Liver (tissue), 9 donors: ENCODE data around the gene APRT. TPM values are rescaled to one million over a fixed set of nuclear protein-coding genes. Genes with fewer than 3 reads are reported as not detected.

Experiments
- DNase-seq: peaks from one replicate; pipeline ENCODE4 v3.0.0-alpha.2; 2017; ENCODE audit warnings: low spot score
- H3K27ac ChIP-seq, 2 donors: one replicate each; pipeline ENCODE4 v1.7.0; 2013; ENCODE audit warnings: inconsistent platforms in 2 of 2, low read length in 2 of 2, control low read depth in 1 of 2, low read depth in 1 of 2, mild to moderate bottlenecking in 1 of 2
- H3K27me3 ChIP-seq, 4 donors: one replicate each; pipeline versions ENCODE4 v1.6.1 to v1.7.0; 2013; ENCODE audit warnings: low read length in 3 of 4, inconsistent platforms in 1 of 4, mild to moderate bottlenecking in 1 of 4, moderate library complexity in 1 of 4; ENCODE audit not compliant: control insufficient read depth in 4 of 4, insufficient read depth in 4 of 4
- H3K36me3 ChIP-seq, 4 donors: one replicate each; pipeline versions ENCODE4 v1.6.1 to v1.7.0; 2013; ENCODE audit warnings: low read length in 3 of 4, mild to moderate bottlenecking in 3 of 4, low read depth in 1 of 4, moderate library complexity in 1 of 4; ENCODE audit not compliant: control insufficient read depth in 4 of 4, insufficient read depth in 3 of 4
- H3K4me1 ChIP-seq, 4 donors: one replicate each; pipeline versions ENCODE4 v1.6.1 to v1.7.0; 2013; ENCODE audit warnings: low read length in 3 of 4, mild to moderate bottlenecking in 3 of 4, moderate library complexity in 1 of 4; ENCODE audit not compliant: control insufficient read depth in 4 of 4, insufficient read depth in 4 of 4
- H3K4me3 ChIP-seq, 3 donors: one replicate each; pipeline versions ENCODE4 v1.6.1 to v1.7.0; 2013; ENCODE audit warnings: low read length in 3 of 3, control low read depth in 1 of 3, low read depth in 1 of 3, mild to moderate bottlenecking in 1 of 3
- H3K9ac ChIP-seq, 2 donors: one replicate each; pipeline ENCODE4 v1.7.0; 2013; ENCODE audit warnings: low read length in 2 of 2, mild to moderate bottlenecking in 2 of 2, moderate library complexity in 2 of 2, control low read depth in 1 of 2, low read depth in 1 of 2
- H3K9me3 ChIP-seq, 4 donors: one replicate each; pipeline versions ENCODE4 v1.6.1 to v1.7.0; 2013; ENCODE audit warnings: low read length in 3 of 4; ENCODE audit not compliant: control insufficient read depth in 4 of 4
- EGR1 ChIP-seq, 2 donors: IDR thresholded peaks; 2 replicates each; pipeline ENCODE4 v1.6.1; 2016 to 2018; ENCODE audit warnings: antibody characterized with exemption in 2 of 2, low read depth in 2 of 2
- FOXA2 ChIP-seq: IDR thresholded peaks from 2 replicates; pipeline ENCODE4 v1.6.1; 2016; ENCODE audit warnings: antibody characterized with exemption
- GABPA ChIP-seq, 2 donors: IDR thresholded peaks in 1 of 2; conservative IDR thresholded peaks in 1 of 2; 2 replicates each; pipeline ENCODE4 v1.6.1; 2016; ENCODE audit warnings: antibody characterized with exemption in 2 of 2, mild to moderate bottlenecking in 1 of 2, moderate library complexity in 1 of 2
- HNF4G ChIP-seq: IDR thresholded peaks from 2 replicates; pipeline ENCODE4 v1.6.1; 2016; ENCODE audit warnings: antibody characterized with exemption
- JUND ChIP-seq, 2 donors: IDR thresholded peaks; 2 replicates each; pipeline ENCODE4 v1.6.1; 2016; ENCODE audit warnings: antibody characterized with exemption in 2 of 2
- RAD21 ChIP-seq, 2 donors: IDR thresholded peaks; 2 replicates each; pipeline ENCODE4 v1.6.1; 2016; ENCODE audit warnings: antibody characterized with exemption in 2 of 2, mild to moderate bottlenecking in 2 of 2
- RXRA ChIP-seq, 2 donors: IDR thresholded peaks; 2 replicates each; pipeline ENCODE4 v1.6.1; 2017 to 2018; ENCODE audit warnings: antibody characterized with exemption in 2 of 2, mild to moderate bottlenecking in 1 of 2
- SP1 ChIP-seq: IDR thresholded peaks from 2 replicates; pipeline ENCODE4 v1.6.1; 2018; ENCODE audit warnings: antibody characterized with exemption, mild to moderate bottlenecking
- TAF1 ChIP-seq: conservative IDR thresholded peaks from 2 replicates; pipeline ENCODE4 v1.6.1; 2016; ENCODE audit warnings: antibody characterized with exemption, mild to moderate bottlenecking
- YY1 ChIP-seq: IDR thresholded peaks from 2 replicates; pipeline ENCODE4 v1.6.1; 2016; ENCODE audit warnings: antibody characterized with exemption, mild to moderate bottlenecking
- WGBS: extraction: QIAGEN DNeasy Blood & Tissue Kit; methylation state at CpG from one replicate; pipeline ENCODE4 v1.1.7; 2013; 5-methylcytosine and 5-hydroxymethylcytosine counted together
- polyA plus RNA-seq, 2 donors: library from polyadenylated mRNA; stranded (reverse) in 1 of 2; unstranded in 1 of 2; fragments of 200-250 nt in 1 of 2; fragments of >200 nt in 1 of 2; fragmentation: Nextera tagmentation in 1 of 2; extraction: Ambion mirVana in 1 of 2; gene quantifications; one replicate each; pipeline versions ENCODE4 v1.2.1 to v1.2.3, GENCODE V29; 2013 to 2015
- total RNA-seq, 2 donors: library from RNA; depleted of rRNA; stranded (reverse); fragments of >200 nt; gene quantifications; one replicate each; pipeline ENCODE4 v1.2.3, GENCODE V29; 2014
- TF ChIP-seq, protein P1 (sequence below): IDR thresholded peaks from 2 replicates; pipeline ENCODE4 v1.6.1; 2016; ENCODE audit warnings: antibody characterized with exemption
- TF ChIP-seq, protein P2 (sequence below): IDR thresholded peaks from 2 replicates; pipeline ENCODE4 v1.6.1; 2016; ENCODE audit warnings: antibody characterized with exemption
- TF ChIP-seq, protein P3 (sequence below): IDR thresholded peaks from 2 replicates; pipeline ENCODE4 v1.6.1; 2016; ENCODE audit warnings: antibody characterized with exemption
- TF ChIP-seq, protein P4 (sequence below): IDR thresholded peaks from 2 replicates; pipeline ENCODE4 v1.6.1; 2016; ENCODE audit warnings: antibody characterized with exemption, mild to moderate bottlenecking
- TF ChIP-seq, protein P5 (sequence below): fragments of 150-350 bp; IDR thresholded peaks from 2 replicates; pipeline ENCODE4 v1.5.1; 2017; ENCODE audit warnings: improper control_type of control experiment, low read depth, low read length; ENCODE audit not compliant: missing input control
- donor health status: healthy.
- donor health status: healthy.
- donor health status: healthy.
- donor health status: healthy.
- donor health status: healthy.

APRT gene
- total and polyA plus RNA-seq, 4 donors = 27.9 to 160 (median 94.4) TPM

DNA sequence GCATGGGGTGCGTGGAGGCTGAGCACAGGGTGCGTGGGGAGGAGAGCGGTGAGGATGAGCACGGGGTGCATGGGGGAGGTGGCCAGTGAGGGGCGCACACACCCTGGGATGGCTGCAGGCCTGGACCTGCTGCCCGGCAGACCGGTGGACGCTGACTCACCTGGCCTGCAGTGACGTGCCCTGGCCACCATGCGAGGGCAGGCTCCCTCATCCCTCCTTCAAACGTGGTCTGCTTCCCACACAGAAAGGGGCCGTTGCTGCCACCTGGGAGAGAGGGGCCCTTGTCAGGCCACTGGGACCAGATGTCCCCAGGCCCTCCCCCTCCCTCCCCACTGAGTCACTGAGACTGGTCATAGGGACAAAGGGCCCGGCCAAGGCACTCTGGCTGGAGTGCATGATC lies 20.1 kb upstream of the APRT start:
- DNase-seq = no peak
- WGBS = 90% methylated on average over 13 of the region's 13 CpGs

DNA sequence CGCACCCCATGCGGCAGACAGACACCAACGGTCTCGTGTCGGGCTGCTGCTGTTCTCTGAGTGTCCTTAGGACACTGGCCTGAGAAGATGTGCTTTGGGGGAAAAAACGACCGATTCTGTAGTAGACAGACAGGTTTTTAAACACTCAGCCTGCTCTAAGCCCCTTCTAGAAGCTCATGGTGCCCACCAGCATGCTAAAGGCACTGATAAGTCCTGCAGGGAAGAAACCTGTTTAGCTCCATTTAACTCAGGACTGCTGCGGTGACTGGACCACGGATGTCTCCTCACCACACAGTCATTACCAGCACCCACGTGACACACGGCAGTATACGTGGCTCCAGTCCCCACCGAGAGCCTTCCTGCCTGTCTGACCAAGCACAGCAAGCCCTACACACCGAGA lies 19.1 kb upstream of the APRT start:
- Histone ChIP-seq H3K4me1 (no peaks in the 10 kb centered on the region), H3K27me3 (no peaks in the 10 kb centered on the region), H3K9ac (no peak overlapping the region), H3K36me3 (peaks cover 0 to 16% (median 5%) of the 10 kb centered on the region in 4 donors), H3K9me3 (no peaks in the 10 kb centered on the region), H3K27ac (no peak overlapping the region), H3K4me3 (no peak overlapping the region)
- WGBS = 90% methylated on average over 14 of the region's 14 CpGs
- no peak for DNase-seq
- no peak for TF ChIP-seq RAD21 (IDR thresholded peaks at IDR 0.05)
- TF ChIP-seq HNF4G = no peak
- TF ChIP-seq, protein P1, sequence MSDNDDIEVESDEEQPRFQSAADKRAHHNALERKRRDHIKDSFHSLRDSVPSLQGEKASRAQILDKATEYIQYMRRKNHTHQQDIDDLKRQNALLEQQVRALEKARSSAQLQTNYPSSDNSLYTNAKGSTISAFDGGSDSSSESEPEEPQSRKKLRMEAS = no peak
- TF ChIP-seq TAF1 = no peak

More for the DNA sequence above, 20.1 kb upstream of the APRT start:
- H3K36me3 ChIP-seq = peaks cover 0 to 16% (median 4%) of the 10 kb centered on the region in 4 donors
- no peaks in the 10 kb centered on the region for H3K9me3 ChIP-seq
- H3K4me1 ChIP-seq = no peaks in the 10 kb centered on the region
- H3K27me3 ChIP-seq = no peaks in the 10 kb centered on the region
- no peak overlapping the region for H3K9ac ChIP-seq
- no peak overlapping the region for H3K27ac ChIP-seq
- H3K4me3 ChIP-seq = no peak overlapping the region
- TF ChIP-seq, protein P2, sequence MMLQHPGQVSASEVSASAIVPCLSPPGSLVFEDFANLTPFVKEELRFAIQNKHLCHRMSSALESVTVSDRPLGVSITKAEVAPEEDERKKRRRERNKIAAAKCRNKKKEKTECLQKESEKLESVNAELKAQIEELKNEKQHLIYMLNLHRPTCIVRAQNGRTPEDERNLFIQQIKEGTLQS = no peak
- TF ChIP-seq FOXA2 (no peak), JUND (IDR thresholded peaks at IDR 0.05) (no peak)

DNA sequence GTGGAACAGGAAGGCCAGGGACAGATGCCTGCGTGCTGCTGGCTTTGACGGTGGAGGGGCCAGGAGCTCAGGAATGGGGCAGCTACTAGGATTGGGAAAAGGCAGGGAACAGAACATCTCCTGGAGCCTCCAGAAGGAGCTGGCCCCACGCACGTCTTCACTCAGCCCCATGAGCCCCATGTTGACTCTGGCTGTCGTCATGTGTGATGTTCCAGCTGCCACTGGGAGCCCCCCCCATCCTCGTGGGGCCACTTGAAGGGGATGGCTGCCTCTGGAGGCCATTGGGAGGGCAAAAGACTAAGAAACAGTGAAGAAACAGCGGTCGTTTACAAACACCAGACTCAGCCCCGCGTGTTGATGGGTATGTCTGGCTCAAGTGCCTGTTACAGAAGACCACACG lies 18.5 kb upstream of the APRT start:
- Histone ChIP-seq H3K9me3 (no peaks in the 10 kb centered on the region), H3K36me3 (peaks cover 0 to 14% (median 6%) of the 10 kb centered on the region in 4 donors), H3K4me3 (no peak overlapping the region), H3K27ac (no peak overlapping the region), H3K4me1 (no peaks in the 10 kb centered on the region), H3K27me3 (no peaks in the 10 kb centered on the region), H3K9ac (no peak overlapping the region)
- DNase-seq = no peak
- WGBS = 84% methylated on average over 11 of the region's 11 CpGs
- TF ChIP-seq YY1 = no peak
- no peak for TF ChIP-seq RXRA (IDR thresholded peaks at IDR 0.05)
- TF ChIP-seq, protein P3, sequence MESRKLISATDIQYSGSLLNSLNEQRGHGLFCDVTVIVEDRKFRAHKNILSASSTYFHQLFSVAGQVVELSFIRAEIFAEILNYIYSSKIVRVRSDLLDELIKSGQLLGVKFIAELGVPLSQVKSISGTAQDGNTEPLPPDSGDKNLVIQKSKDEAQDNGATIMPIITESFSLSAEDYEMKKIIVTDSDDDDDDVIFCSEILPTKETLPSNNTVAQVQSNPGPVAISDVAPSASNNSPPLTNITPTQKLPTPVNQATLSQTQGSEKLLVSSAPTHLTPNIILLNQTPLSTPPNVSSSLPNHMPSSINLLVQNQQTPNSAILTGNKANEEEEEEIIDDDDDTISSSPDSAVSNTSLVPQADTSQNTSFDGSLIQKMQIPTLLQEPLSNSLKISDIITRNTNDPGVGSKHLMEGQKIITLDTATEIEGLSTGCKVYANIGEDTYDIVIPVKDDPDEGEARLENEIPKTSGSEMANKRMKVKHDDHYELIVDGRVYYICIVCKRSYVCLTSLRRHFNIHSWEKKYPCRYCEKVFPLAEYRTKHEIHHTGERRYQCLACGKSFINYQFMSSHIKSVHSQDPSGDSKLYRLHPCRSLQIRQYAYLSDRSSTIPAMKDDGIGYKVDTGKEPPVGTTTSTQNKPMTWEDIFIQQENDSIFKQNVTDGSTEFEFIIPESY = no peak
- TF ChIP-seq GABPA (IDR thresholded peaks at IDR 0.05 in 1 of 2, conservative IDR thresholded peaks at IDR 0.05 in 1 of 2) = no peak
- TF ChIP-seq FOXA2 = no peak
- TF ChIP-seq, protein P1 = no peak
- TF ChIP-seq, protein P4, sequence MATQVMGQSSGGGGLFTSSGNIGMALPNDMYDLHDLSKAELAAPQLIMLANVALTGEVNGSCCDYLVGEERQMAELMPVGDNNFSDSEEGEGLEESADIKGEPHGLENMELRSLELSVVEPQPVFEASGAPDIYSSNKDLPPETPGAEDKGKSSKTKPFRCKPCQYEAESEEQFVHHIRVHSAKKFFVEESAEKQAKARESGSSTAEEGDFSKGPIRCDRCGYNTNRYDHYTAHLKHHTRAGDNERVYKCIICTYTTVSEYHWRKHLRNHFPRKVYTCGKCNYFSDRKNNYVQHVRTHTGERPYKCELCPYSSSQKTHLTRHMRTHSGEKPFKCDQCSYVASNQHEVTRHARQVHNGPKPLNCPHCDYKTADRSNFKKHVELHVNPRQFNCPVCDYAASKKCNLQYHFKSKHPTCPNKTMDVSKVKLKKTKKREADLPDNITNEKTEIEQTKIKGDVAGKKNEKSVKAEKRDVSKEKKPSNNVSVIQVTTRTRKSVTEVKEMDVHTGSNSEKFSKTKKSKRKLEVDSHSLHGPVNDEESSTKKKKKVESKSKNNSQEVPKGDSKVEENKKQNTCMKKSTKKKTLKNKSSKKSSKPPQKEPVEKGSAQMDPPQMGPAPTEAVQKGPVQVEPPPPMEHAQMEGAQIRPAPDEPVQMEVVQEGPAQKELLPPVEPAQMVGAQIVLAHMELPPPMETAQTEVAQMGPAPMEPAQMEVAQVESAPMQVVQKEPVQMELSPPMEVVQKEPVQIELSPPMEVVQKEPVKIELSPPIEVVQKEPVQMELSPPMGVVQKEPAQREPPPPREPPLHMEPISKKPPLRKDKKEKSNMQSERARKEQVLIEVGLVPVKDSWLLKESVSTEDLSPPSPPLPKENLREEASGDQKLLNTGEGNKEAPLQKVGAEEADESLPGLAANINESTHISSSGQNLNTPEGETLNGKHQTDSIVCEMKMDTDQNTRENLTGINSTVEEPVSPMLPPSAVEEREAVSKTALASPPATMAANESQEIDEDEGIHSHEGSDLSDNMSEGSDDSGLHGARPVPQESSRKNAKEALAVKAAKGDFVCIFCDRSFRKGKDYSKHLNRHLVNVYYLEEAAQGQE = no peak
- no peak for TF ChIP-seq HNF4G
- TF ChIP-seq JUND (IDR thresholded peaks at IDR 0.05) = no peak
- TF ChIP-seq SP1 = no peak
- no peak for TF ChIP-seq TAF1
- TF ChIP-seq EGR1 (IDR thresholded peaks at IDR 0.05; ENCODE audit: low read depth in 2 of 2) = no peak
- TF ChIP-seq, protein P2 = no peak
- TF ChIP-seq RAD21 (IDR thresholded peaks at IDR 0.05) = no peak
- TF ChIP-seq, protein P5, sequence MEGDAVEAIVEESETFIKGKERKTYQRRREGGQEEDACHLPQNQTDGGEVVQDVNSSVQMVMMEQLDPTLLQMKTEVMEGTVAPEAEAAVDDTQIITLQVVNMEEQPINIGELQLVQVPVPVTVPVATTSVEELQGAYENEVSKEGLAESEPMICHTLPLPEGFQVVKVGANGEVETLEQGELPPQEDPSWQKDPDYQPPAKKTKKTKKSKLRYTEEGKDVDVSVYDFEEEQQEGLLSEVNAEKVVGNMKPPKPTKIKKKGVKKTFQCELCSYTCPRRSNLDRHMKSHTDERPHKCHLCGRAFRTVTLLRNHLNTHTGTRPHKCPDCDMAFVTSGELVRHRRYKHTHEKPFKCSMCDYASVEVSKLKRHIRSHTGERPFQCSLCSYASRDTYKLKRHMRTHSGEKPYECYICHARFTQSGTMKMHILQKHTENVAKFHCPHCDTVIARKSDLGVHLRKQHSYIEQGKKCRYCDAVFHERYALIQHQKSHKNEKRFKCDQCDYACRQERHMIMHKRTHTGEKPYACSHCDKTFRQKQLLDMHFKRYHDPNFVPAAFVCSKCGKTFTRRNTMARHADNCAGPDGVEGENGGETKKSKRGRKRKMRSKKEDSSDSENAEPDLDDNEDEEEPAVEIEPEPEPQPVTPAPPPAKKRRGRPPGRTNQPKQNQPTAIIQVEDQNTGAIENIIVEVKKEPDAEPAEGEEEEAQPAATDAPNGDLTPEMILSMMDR = no peak
